ENCODE measurements around the gene TJP3. TPM values are rescaled to one million over a fixed set of nuclear protein-coding genes. Genes with fewer than 3 reads are reported as not detected.

The TJP3 gene
- total RNA-seq, 4 donors from 2014 or later = 0.60 to 1.2 (median 0.88) TPM; not detected in 1

- no peak for TF ChIP-seq CTCF (IDR thresholded peaks at IDR 0.05)
- ATAC-seq (ENCODE audit: low FRiP score) (no peak), DNase-seq (ENCODE audit: low spot score) (no peak)
Observed at GRCh38 chr19:3721887-3722442, 13.8 kb downstream of the TJP3 start.

- no peak for ATAC-seq (ENCODE audit: low FRiP score)
- no peak for TF ChIP-seq CTCF (IDR thresholded peaks at IDR 0.05)
- DNase-seq (ENCODE audit: low spot score) = no peak
Observed at GRCh38 chr19:3722443-3723109, 14.4 kb downstream of the TJP3 start.

GRCh38 chr19:3723110-3723488 lies 14.9 kb downstream of the TJP3 start:
- ATAC-seq (ENCODE audit: low FRiP score) = no peak
- no peak for DNase-seq (ENCODE audit: low spot score)
- TF ChIP-seq CTCF (IDR thresholded peaks at IDR 0.05) = no peak

- ATAC-seq (ENCODE audit: low FRiP score) (no peak), DNase-seq (ENCODE audit: low spot score) (no peak)
- no peak for TF ChIP-seq CTCF (IDR thresholded peaks at IDR 0.05)
Observed at GRCh38 chr19:3723883-3724282, 15.7 kb downstream of the TJP3 start.

- no peak for TF ChIP-seq CTCF (IDR thresholded peaks at IDR 0.05)
- ATAC-seq (ENCODE audit: low FRiP score) (no peak), DNase-seq (ENCODE audit: low spot score) (no peak)
Observed at GRCh38 chr19:3725121-3725520, 16.9 kb downstream of the TJP3 start.

- DNase-seq (ENCODE audit: low spot score) (no peak), ATAC-seq (ENCODE audit: low FRiP score) (no peak)
- no peak for TF ChIP-seq CTCF (IDR thresholded peaks at IDR 0.05)
Observed at GRCh38 chr19:3725640-3726310, 17.6 kb downstream of the TJP3 start.

All from omental fat pad (tissue), 4 donors.